ENCODE measurements around the gene TENM3.

TENM3 gene

GRCh38 chr4:182221987-182222386 is 21.2 kb upstream of the TENM3 start:
- no peak overlapping the region for H2BK15ac ChIP-seq (ENCODE audit: low read length)
- no peak overlapping the region for H2BK12ac ChIP-seq (ENCODE audit: low read length)
- no peak for DNase-seq (ENCODE audit: low spot score)
- H2AK5ac ChIP-seq (ENCODE audit: low read depth, low read length): no peak overlapping the region
- no CpG with 5 or more reads among the region's 5 CpGs for WGBS, 2 donors (ENCODE audit: extremely low coverage in 2 of 2, insufficient read length in 2 of 2, insufficient replicate concordance in 1 of 2)
- no peak overlapping the region for H2BK5ac ChIP-seq (ENCODE audit: low read length)
- no peaks in the 10 kb centered on the region for H3K27me3 ChIP-seq (ENCODE audit: control insufficient read depth in 3 of 3, insufficient read depth in 3 of 3, low read depth in 1 of 3, low read length in 3 of 3)
- H4K8ac ChIP-seq (ENCODE audit: low read depth, low read length): no peak overlapping the region
- H3K27ac ChIP-seq (replicated peaks; ENCODE audit: low read length): no peak overlapping the region
- H3K36me3 ChIP-seq (replicated peaks in 1 of 2; ENCODE audit: control insufficient read depth in 2 of 2, insufficient read depth in 2 of 2, low read length in 2 of 2): peaks cover 0 to 6% of the 10 kb centered on the region in 2 donors
- H4K91ac ChIP-seq (ENCODE audit: low read depth, low read length, poor library complexity): no peak overlapping the region
- no peaks in the 10 kb centered on the region for H3K79me1 ChIP-seq (ENCODE audit: low read depth, low read length)
- H3K9ac ChIP-seq (ENCODE audit: low read depth, low read length, poor library complexity): no peak overlapping the region
- H2BK120ac ChIP-seq (ENCODE audit: low read depth, low read length): no peak overlapping the region
- no peak overlapping the region for H3K14ac ChIP-seq (ENCODE audit: low read length)
- no peak overlapping the region for H2AFZ ChIP-seq (ENCODE audit: low read length)
- H3K4me3 ChIP-seq (ENCODE audit: low read length in 2 of 2): no peak overlapping the region
- H3K9me3 ChIP-seq (replicated peaks in 1 of 2; ENCODE audit: control insufficient read depth in 2 of 2, insufficient read depth in 1 of 2, low read depth in 1 of 2, low read length in 2 of 2): no peaks in the 10 kb centered on the region
- no peak overlapping the region for H3K23ac ChIP-seq (ENCODE audit: low read depth, low read length, poor library complexity)
- no peak overlapping the region for H3K4me2 ChIP-seq (ENCODE audit: insufficient read depth, low read length, poor library complexity, severe bottlenecking)
- no peak overlapping the region for H3K4ac ChIP-seq (ENCODE audit: low read length)
- peaks cover 0 to 1% of the 10 kb centered on the region in 2 donors for H3K4me1 ChIP-seq (ENCODE audit: control insufficient read depth in 2 of 2, insufficient read depth in 1 of 2, low read depth in 1 of 2, low read length in 2 of 2)
- H3K18ac ChIP-seq (ENCODE audit: low read length): no peak overlapping the region

GRCh38 chr4:182222766-182223165 is 20.4 kb upstream of the TENM3 start:
- H4K91ac ChIP-seq (ENCODE audit: low read depth, low read length, poor library complexity): no peak overlapping the region
- no CpG with 5 or more reads among the region's 2 CpGs for WGBS, 2 donors (ENCODE audit: extremely low coverage in 2 of 2, insufficient read length in 2 of 2, insufficient replicate concordance in 1 of 2)
- H3K4me1 ChIP-seq (ENCODE audit: control insufficient read depth in 2 of 2, insufficient read depth in 1 of 2, low read depth in 1 of 2, low read length in 2 of 2): peaks cover 0 to 1% of the 10 kb centered on the region in 2 donors
- no peaks in the 10 kb centered on the region for H3K27me3 ChIP-seq (ENCODE audit: control insufficient read depth in 3 of 3, insufficient read depth in 3 of 3, low read depth in 1 of 3, low read length in 3 of 3)
- no peak overlapping the region for H2BK5ac ChIP-seq (ENCODE audit: low read length)
- no peak overlapping the region for H2AK5ac ChIP-seq (ENCODE audit: low read depth, low read length)
- H3K18ac ChIP-seq (ENCODE audit: low read length): no peak overlapping the region
- H2BK12ac ChIP-seq (ENCODE audit: low read length): no peak overlapping the region
- H2BK120ac ChIP-seq (ENCODE audit: low read depth, low read length): no peak overlapping the region
- no peak overlapping the region for H3K23ac ChIP-seq (ENCODE audit: low read depth, low read length, poor library complexity)
- no peak overlapping the region for H2AFZ ChIP-seq (ENCODE audit: low read length)
- no peak overlapping the region for H2BK15ac ChIP-seq (ENCODE audit: low read length)
- no peak overlapping the region for H3K14ac ChIP-seq (ENCODE audit: low read length)
- H3K27ac ChIP-seq (replicated peaks; ENCODE audit: low read length): no peak overlapping the region
- DNase-seq (ENCODE audit: low spot score): no peak
- no peak overlapping the region for H3K4ac ChIP-seq (ENCODE audit: low read length)
- no peaks in the 10 kb centered on the region for H3K79me1 ChIP-seq (ENCODE audit: low read depth, low read length)
- no peak overlapping the region for H3K4me2 ChIP-seq (ENCODE audit: insufficient read depth, low read length, poor library complexity, severe bottlenecking)
- H4K8ac ChIP-seq (ENCODE audit: low read depth, low read length): no peak overlapping the region
- no peak overlapping the region for H3K4me3 ChIP-seq (ENCODE audit: low read length in 2 of 2)
- H3K36me3 ChIP-seq (replicated peaks in 1 of 2; ENCODE audit: control insufficient read depth in 2 of 2, insufficient read depth in 2 of 2, low read length in 2 of 2): peaks cover 0 to 6% of the 10 kb centered on the region in 2 donors
- no peaks in the 10 kb centered on the region for H3K9me3 ChIP-seq (replicated peaks in 1 of 2; ENCODE audit: control insufficient read depth in 2 of 2, insufficient read depth in 1 of 2, low read depth in 1 of 2, low read length in 2 of 2)
- no peak overlapping the region for H3K9ac ChIP-seq (ENCODE audit: low read depth, low read length, poor library complexity)

GRCh38 chr4:182223708-182224107 is 19.5 kb upstream of the TENM3 start:
- no peak overlapping the region for H4K8ac ChIP-seq (ENCODE audit: low read depth, low read length)
- H3K23ac ChIP-seq (ENCODE audit: low read depth, low read length, poor library complexity): no peak overlapping the region
- H2BK12ac ChIP-seq (ENCODE audit: low read length): no peak overlapping the region
- no peak overlapping the region for H3K4ac ChIP-seq (ENCODE audit: low read length)
- no peak overlapping the region for H2AK5ac ChIP-seq (ENCODE audit: low read depth, low read length)
- no peak overlapping the region for H3K4me2 ChIP-seq (ENCODE audit: insufficient read depth, low read length, poor library complexity, severe bottlenecking)
- H3K14ac ChIP-seq (ENCODE audit: low read length): no peak overlapping the region
- H2BK15ac ChIP-seq (ENCODE audit: low read length): no peak overlapping the region
- no peak overlapping the region for H3K27ac ChIP-seq (replicated peaks; ENCODE audit: low read length)
- H3K36me3 ChIP-seq (replicated peaks in 1 of 2; ENCODE audit: control insufficient read depth in 2 of 2, insufficient read depth in 2 of 2, low read length in 2 of 2): peaks cover 0 to 6% of the 10 kb centered on the region in 2 donors
- no peak overlapping the region for H2AFZ ChIP-seq (ENCODE audit: low read length)
- H2BK5ac ChIP-seq (ENCODE audit: low read length): no peak overlapping the region
- no CpG with 5 or more reads among the region's 4 CpGs for WGBS, 2 donors (ENCODE audit: extremely low coverage in 2 of 2, insufficient read length in 2 of 2, insufficient replicate concordance in 1 of 2)
- no peaks in the 10 kb centered on the region for H3K9me3 ChIP-seq (replicated peaks in 1 of 2; ENCODE audit: control insufficient read depth in 2 of 2, insufficient read depth in 1 of 2, low read depth in 1 of 2, low read length in 2 of 2)
- no peak overlapping the region for H2BK120ac ChIP-seq (ENCODE audit: low read depth, low read length)
- no peak overlapping the region for H3K18ac ChIP-seq (ENCODE audit: low read length)
- H3K4me1 ChIP-seq (ENCODE audit: control insufficient read depth in 2 of 2, insufficient read depth in 1 of 2, low read depth in 1 of 2, low read length in 2 of 2): peaks cover 0 to 1% of the 10 kb centered on the region in 2 donors
- no peak overlapping the region for H3K9ac ChIP-seq (ENCODE audit: low read depth, low read length, poor library complexity)
- H3K27me3 ChIP-seq (ENCODE audit: control insufficient read depth in 3 of 3, insufficient read depth in 3 of 3, low read depth in 1 of 3, low read length in 3 of 3): no peaks in the 10 kb centered on the region
- no peak for DNase-seq (ENCODE audit: low spot score)
- no peak overlapping the region for H4K91ac ChIP-seq (ENCODE audit: low read depth, low read length, poor library complexity)
- no peaks in the 10 kb centered on the region for H3K79me1 ChIP-seq (ENCODE audit: low read depth, low read length)
- no peak overlapping the region for H3K4me3 ChIP-seq (ENCODE audit: low read length in 2 of 2)

- Histone ChIP-seq H3K23ac (ENCODE audit: low read depth, low read length, poor library complexity) (no peak overlapping the region), H3K27me3 (ENCODE audit: control insufficient read depth in 3 of 3, insufficient read depth in 3 of 3, low read depth in 1 of 3, low read length in 3 of 3) (no peaks in the 10 kb centered on the region), H4K91ac (ENCODE audit: low read depth, low read length, poor library complexity) (no peak overlapping the region), H2BK12ac (ENCODE audit: low read length) (no peak overlapping the region), H3K79me1 (ENCODE audit: low read depth, low read length) (no peaks in the 10 kb centered on the region), H3K9ac (ENCODE audit: low read depth, low read length, poor library complexity) (no peak overlapping the region), H3K27ac (replicated peaks; ENCODE audit: low read length) (no peak overlapping the region), H2BK5ac (ENCODE audit: low read length) (no peak overlapping the region), H3K4me1 (ENCODE audit: control insufficient read depth in 2 of 2, insufficient read depth in 1 of 2, low read depth in 1 of 2, low read length in 2 of 2) (peaks cover 0 to 1% of the 10 kb centered on the region in 2 donors), H3K4me3 (ENCODE audit: low read length in 2 of 2) (no peak overlapping the region), H3K4me2 (ENCODE audit: insufficient read depth, low read length, poor library complexity, severe bottlenecking) (no peak overlapping the region), H3K9me3 (replicated peaks in 1 of 2; ENCODE audit: control insufficient read depth in 2 of 2, insufficient read depth in 1 of 2, low read depth in 1 of 2, low read length in 2 of 2) (no peaks in the 10 kb centered on the region), H3K36me3 (replicated peaks in 1 of 2; ENCODE audit: control insufficient read depth in 2 of 2, insufficient read depth in 2 of 2, low read length in 2 of 2) (peaks cover 0 to 6% of the 10 kb centered on the region in 2 donors), H2BK15ac (ENCODE audit: low read length) (no peak overlapping the region), H3K4ac (ENCODE audit: low read length) (no peak overlapping the region), H2AFZ (ENCODE audit: low read length) (no peak overlapping the region), H2AK5ac (ENCODE audit: low read depth, low read length) (no peak overlapping the region), H2BK120ac (ENCODE audit: low read depth, low read length) (no peak overlapping the region), H3K14ac (ENCODE audit: low read length) (no peak overlapping the region), H4K8ac (ENCODE audit: low read depth, low read length) (no peak overlapping the region), H3K18ac (ENCODE audit: low read length) (no peak overlapping the region)
- WGBS, 2 donors (ENCODE audit: extremely low coverage in 2 of 2, insufficient read length in 2 of 2, insufficient replicate concordance in 1 of 2): no CpG with 5 or more reads among the region's 9 CpGs
- DNase-seq (ENCODE audit: low spot score): no peak
These were observed 18.9 kb upstream of the TENM3 start for GRCh38 chr4:182224192-182224850.

All from neuronal stem cell (in vitro differentiated cells).